HEK293 (cell line): ENCODE measurements around the gene CIART.

Experiments
- CTCF ChIA-PET: fragments of 350-600 bp; formaldehyde crosslinking; extraction: SDS; loops from one replicate; lab custom pipeline; 2021; ENCODE audit warnings: antibody characterized with exemption; lab: Yijun Ruan, JAX
- POLR2A ChIA-PET: fragments of 300-600 bp; formaldehyde crosslinking; extraction: SDS; loops from one replicate; lab custom pipeline; 2020; ENCODE audit warnings: antibody characterized with exemption, inconsistent platforms; lab: Yijun Ruan, JAX
- H3K27ac ChIP-seq: fragments of 200-500 bp; sonication (Bioruptor generic); 2 replicates; pipeline ENCODE4 v1.5.1; 2014; ENCODE audit warnings: low read depth, low read length, control low read depth, inconsistent platforms; ENCODE audit errors: extremely low read depth
- H3K36me3 ChIP-seq, 2 experiments: fragments of 200-500 bp in 1 of 2; sonication (Bioruptor generic) in 1 of 2; 1 replicate in 1 of 2; 2 replicates in 1 of 2; pipeline ENCODE4 v1.5.1; 2014 to 2017; ENCODE audit warnings: inconsistent platforms in 2 of 2, low read length in 2 of 2; ENCODE audit not compliant: control insufficient read depth in 2 of 2, insufficient read depth in 1 of 2
- H3K4me1 ChIP-seq: fragments of 200-500 bp; sonication (Bioruptor generic); 2 replicates; pipeline ENCODE4 v1.5.1; 2014; ENCODE audit warnings: mild to moderate bottlenecking, low read length, inconsistent platforms; ENCODE audit not compliant: control insufficient read depth, insufficient read depth
- H3K4me3 ChIP-seq: 2 replicates; pipeline ENCODE4 v1.5.1; 2011; ENCODE audit warnings: low read depth, mild to moderate bottlenecking, control low read depth, low read length, moderate library complexity
- H3K9me3 ChIP-seq: fragments of 200-500 bp; sonication (Bioruptor generic); 2 replicates; pipeline ENCODE4 v1.5.1; 2014; ENCODE audit warnings: low read depth, low read length, inconsistent platforms; ENCODE audit not compliant: control insufficient read depth, insufficient read depth
- ELK4 ChIP-seq: IDR thresholded peaks from 2 replicates; pipeline ENCODE4 v1.6.1; 2011; ENCODE audit warnings: mild to moderate bottlenecking, low read depth, low read length, borderline replicate concordance
- HOXC10 ChIP-seq: sonication (generic); formaldehyde crosslinking; IDR thresholded peaks from 2 replicates; pipeline ENCODE4 v1.8.1; 2023; ENCODE audit warnings: mild to moderate bottlenecking, missing genetic modification reagents
- KLF17 ChIP-seq: fragments of 450-650 bp; formaldehyde crosslinking; IDR thresholded peaks from 2 replicates; pipeline ENCODE4 v1.5.1; 2016; ENCODE audit warnings: missing biosample characterization, missing genetic modification characterization
- PRDM10 ChIP-seq: fragments of 450-650 bp; formaldehyde crosslinking; IDR thresholded peaks from 2 replicates; pipeline ENCODE4 v1.5.1; 2016; ENCODE audit warnings: missing biosample characterization, missing genetic modification characterization
- PRDM4 ChIP-seq: fragments of 450-650 bp; formaldehyde crosslinking; IDR thresholded peaks from 2 replicates; pipeline ENCODE4 v1.5.1; 2017; ENCODE audit warnings: missing biosample characterization, missing genetic modification characterization
- ZBTB11 ChIP-seq: fragments of 450-650 bp; formaldehyde crosslinking; conservative IDR thresholded peaks from 2 replicates; pipeline ENCODE4 v1.5.1; 2016; ENCODE audit warnings: low read depth, missing biosample characterization, missing genetic modification characterization
- ZIC2 ChIP-seq: fragments of 450-650 bp; formaldehyde crosslinking; IDR thresholded peaks from 2 replicates; pipeline ENCODE4 v1.5.1; 2016; ENCODE audit warnings: missing biosample characterization, missing genetic modification characterization
- ZNF112 ChIP-seq: fragments of 450-650 bp; formaldehyde crosslinking; IDR thresholded peaks from 2 replicates; pipeline ENCODE4 v1.5.0; 2017; ENCODE audit warnings: missing biosample characterization, missing genetic modification characterization
- ZNF24 ChIP-seq: fragments of 450-650 bp; formaldehyde crosslinking; IDR thresholded peaks from 2 replicates; pipeline ENCODE4 v1.5.1; 2016; ENCODE audit warnings: missing biosample characterization, missing genetic modification characterization
- ZNF544 ChIP-seq: fragments of 450-650 bp; formaldehyde crosslinking; IDR thresholded peaks from 2 replicates; pipeline ENCODE4 v1.5.0; 2017; ENCODE audit warnings: missing biosample characterization, missing genetic modification characterization
- ZNF596 ChIP-seq: fragments of 450-650 bp; IDR thresholded peaks from 2 replicates; pipeline ENCODE4 v1.5.0; 2018; ENCODE audit warnings: missing biosample characterization, mild to moderate bottlenecking, missing genetic modification characterization, moderate library complexity
- ZNF76 ChIP-seq: fragments of 450-650 bp; formaldehyde crosslinking; IDR thresholded peaks from 2 replicates; pipeline ENCODE4; 2016; ENCODE audit warnings: low read depth, missing biosample characterization, missing genetic modification characterization, borderline replicate concordance
- ZSCAN5A ChIP-seq: fragments of 450-650 bp; formaldehyde crosslinking; IDR thresholded peaks from 2 replicates; pipeline ENCODE4 v1.5.1; 2016; ENCODE audit warnings: missing biosample characterization, missing genetic modification characterization

The CIART gene

GRCh38 chr1:150259217-150259616 is 23.1 kb upstream of the CIART start (continued):
- TF ChIP-seq ZSCAN5A: no peak

GRCh38 chr1:150259758-150260669 is 22.3 kb upstream of the CIART start:
- peaks cover 12% of the 10 kb centered on the region; the same call in 1 of the 2 replicates for H3K4me1 ChIP-seq
- ChIA-PET POLR2A (interaction anchor here (1.2 kb wide), 1 partner anchor 9 kb away, joined by 8 read pairs; the partner anchor contains the start of gene APH1A), CTCF (interaction anchor here (0.5 to 6.3 kb wide), 3 partner anchors 15 to 242 kb away, joined by 4 to 101 read pairs (median 4); partner anchors contain the start of gene CIART)
- H3K36me3 ChIP-seq: peaks cover 0 to 8% of the 10 kb centered on the region in 2 experiments; a peak in 1 of 3 replicates
- no peak overlapping the region for H3K27ac ChIP-seq
- H3K9me3 ChIP-seq: no peaks in the 10 kb centered on the region
- H3K4me3 ChIP-seq: no peak overlapping the region
- TF ChIP-seq ZIC2 (tag by site-specific recombination): peak; percentile 50; the same call in 1 of the 2 replicates
- no peak for TF ChIP-seq PRDM4 (tag by site-specific recombination)
- no peak for TF ChIP-seq KLF17 (tag by site-specific recombination)
- TF ChIP-seq ZNF24: no peak
- TF ChIP-seq ZNF596: no peak
- TF ChIP-seq ZNF544: no peak
- peak; percentile 96 for TF ChIP-seq PRDM10 (tag by site-specific recombination)
- no peak for TF ChIP-seq ZNF76
- no peak for TF ChIP-seq ELK4
- TF ChIP-seq HOXC10: no peak
- no peak for TF ChIP-seq ZBTB11
- TF ChIP-seq ZNF112 (tag by site-specific recombination): no peak
